Sigmoid colon (tissue), 4 donors: Measurements from ENCODE around the gene ZNF576.

Experiments
- POLR2A ChIP-seq, 2 donors: fragments of 450-650 bp; IDR thresholded peaks; one replicate each; pipeline ENCODE4 v1.6.1; 2016; ENCODE audit warnings: antibody characterized with exemption in 2 of 2, mild to moderate bottlenecking in 2 of 2, moderate library complexity in 2 of 2
- POLR2AphosphoS5 ChIP-seq, 4 donors: sonication (generic); formaldehyde crosslinking; IDR thresholded peaks; one replicate each; pipeline ENCODE4 v1.6.1; 2017; ENCODE audit warnings: antibody characterized with exemption in 4 of 4
- TF ChIP-seq, protein P1 (sequence below), 4 experiments: fragments of 450-650 bp in 3 of 4; fragments of 200-600 bp in 1 of 4; IDR thresholded peaks; one replicate each; pipeline ENCODE4 v1.5.1; 2016 to 2019; ENCODE audit warnings: antibody characterized with exemption in 4 of 4, mild to moderate bottlenecking in 3 of 4, moderate library complexity in 2 of 4

- TF ChIP-seq, protein P1, sequence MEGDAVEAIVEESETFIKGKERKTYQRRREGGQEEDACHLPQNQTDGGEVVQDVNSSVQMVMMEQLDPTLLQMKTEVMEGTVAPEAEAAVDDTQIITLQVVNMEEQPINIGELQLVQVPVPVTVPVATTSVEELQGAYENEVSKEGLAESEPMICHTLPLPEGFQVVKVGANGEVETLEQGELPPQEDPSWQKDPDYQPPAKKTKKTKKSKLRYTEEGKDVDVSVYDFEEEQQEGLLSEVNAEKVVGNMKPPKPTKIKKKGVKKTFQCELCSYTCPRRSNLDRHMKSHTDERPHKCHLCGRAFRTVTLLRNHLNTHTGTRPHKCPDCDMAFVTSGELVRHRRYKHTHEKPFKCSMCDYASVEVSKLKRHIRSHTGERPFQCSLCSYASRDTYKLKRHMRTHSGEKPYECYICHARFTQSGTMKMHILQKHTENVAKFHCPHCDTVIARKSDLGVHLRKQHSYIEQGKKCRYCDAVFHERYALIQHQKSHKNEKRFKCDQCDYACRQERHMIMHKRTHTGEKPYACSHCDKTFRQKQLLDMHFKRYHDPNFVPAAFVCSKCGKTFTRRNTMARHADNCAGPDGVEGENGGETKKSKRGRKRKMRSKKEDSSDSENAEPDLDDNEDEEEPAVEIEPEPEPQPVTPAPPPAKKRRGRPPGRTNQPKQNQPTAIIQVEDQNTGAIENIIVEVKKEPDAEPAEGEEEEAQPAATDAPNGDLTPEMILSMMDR (IDR thresholded peaks at IDR 0.05), result no peak
- no peak for TF ChIP-seq POLR2A (IDR thresholded peaks at IDR 0.05)
- no peak for TF ChIP-seq POLR2AphosphoS5 (IDR thresholded peaks at IDR 0.05)
Observed at GRCh38 chr19:43574424-43575155, 21.8 kb upstream of the ZNF576 start.
